MM.1S (cell line): Measurements from ENCODE around the gene BRINP2.

Source experiments
- CTCF ChIP-seq: fragments of 300-600 bp; sonication (generic); IDR thresholded peaks from 2 replicates; pipeline ENCODE4 v1.5.1; 2016; ENCODE audit warnings: antibody characterized with exemption, low read length, mixed read lengths
- EZH2phosphoT487 ChIP-seq: fragments of 300-600 bp; sonication (generic); IDR thresholded peaks from 2 replicates; pipeline ENCODE4 v1.6.1; 2018; ENCODE audit warnings: antibody characterized with exemption, low read length

- TF ChIP-seq CTCF (no peak), EZH2phosphoT487 (no peak)
Observed at GRCh38 chr1:177186639-177187038, 15.9 kb downstream of the BRINP2 start.
